UCSD-AML1 (cell line): ENCODE data around the gene HSPA12A.

Experiments used
- DNase-seq: peaks from one replicate; lab custom pipeline; 2025; ENCODE audit not compliant: unreplicated experiment; lab: John Stamatoyannopoulos, UW

The HSPA12A gene

GRCh38 chr10:116744163-116744753 lies 1.9 kb upstream of the HSPA12A start:
- DNase-seq: no peak

DNA sequence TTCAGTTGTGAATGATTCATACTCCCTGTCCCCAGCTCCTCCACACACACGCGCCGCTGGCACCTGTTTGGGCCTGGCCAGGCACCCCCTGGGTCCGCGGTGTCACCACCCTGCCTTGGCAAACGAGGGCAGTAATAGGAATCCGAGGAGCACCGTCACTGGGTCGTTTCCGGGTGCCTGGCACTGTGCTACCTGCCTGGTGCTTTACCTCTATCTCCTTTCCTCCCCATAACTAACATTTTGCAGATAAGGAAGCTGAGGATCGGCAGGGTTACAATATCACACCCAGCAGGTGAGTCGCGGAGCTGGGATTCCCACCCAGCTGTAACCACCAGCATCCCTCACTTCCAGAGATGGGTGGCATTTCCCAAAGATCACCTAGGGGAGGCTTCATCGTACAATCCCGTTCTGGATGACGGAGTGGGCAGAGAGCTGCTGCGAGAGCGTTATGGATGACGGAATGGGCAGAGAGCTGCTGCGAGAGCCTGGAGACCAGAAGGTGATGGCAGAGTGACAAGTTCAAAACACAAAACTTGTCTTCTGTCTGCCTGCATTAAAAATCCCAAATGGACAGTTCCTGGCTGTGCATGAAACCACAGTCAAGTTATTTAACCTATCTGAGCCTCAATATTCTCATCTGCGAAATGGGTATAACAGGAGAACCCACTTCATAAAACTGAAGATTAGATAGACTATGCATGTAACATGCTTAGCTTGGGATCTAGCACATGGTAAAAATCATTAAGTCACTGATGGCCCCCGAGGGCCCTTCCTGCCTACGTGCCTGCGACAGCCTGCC lies 1.1 kb upstream of the HSPA12A start:
- DNase-seq: no peak

- DNase-seq: no peak
These were observed 695 bp downstream of the HSPA12A start for GRCh38 chr10:116741391-116742351.

GRCh38 chr10:116740971-116741370 lies 1.4 kb downstream of the HSPA12A start:
- DNase-seq: no peak

DNA sequence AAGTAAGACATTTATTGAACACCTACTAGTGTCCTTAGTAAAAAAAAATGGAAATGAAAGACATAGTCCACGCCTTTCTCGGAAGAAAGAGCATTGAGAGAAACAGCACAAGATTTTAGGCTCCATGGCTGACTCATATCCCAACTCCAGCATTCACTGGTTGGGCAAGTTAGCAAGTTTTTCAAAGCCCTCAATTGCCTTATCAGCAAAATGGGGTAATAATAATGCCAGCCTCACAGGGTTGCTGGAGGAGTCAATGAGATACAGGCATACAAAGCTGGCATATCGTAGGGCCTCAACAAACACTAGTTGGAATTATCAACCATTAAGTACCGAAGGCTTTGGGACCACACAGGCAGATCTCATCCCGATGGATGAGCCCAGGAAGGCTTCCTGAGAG lies 4.0 kb downstream of the HSPA12A start:
- no peak for DNase-seq

- no peak for DNase-seq
These were observed 4.6 kb downstream of the HSPA12A start for GRCh38 chr10:116737627-116738327.

GRCh38 chr10:116733566-116733965 lies 8.8 kb downstream of the HSPA12A start:
- DNase-seq: no peak

GRCh38 chr10:116732573-116732972 lies 9.8 kb downstream of the HSPA12A start:
- DNase-seq: no peak

DNA sequence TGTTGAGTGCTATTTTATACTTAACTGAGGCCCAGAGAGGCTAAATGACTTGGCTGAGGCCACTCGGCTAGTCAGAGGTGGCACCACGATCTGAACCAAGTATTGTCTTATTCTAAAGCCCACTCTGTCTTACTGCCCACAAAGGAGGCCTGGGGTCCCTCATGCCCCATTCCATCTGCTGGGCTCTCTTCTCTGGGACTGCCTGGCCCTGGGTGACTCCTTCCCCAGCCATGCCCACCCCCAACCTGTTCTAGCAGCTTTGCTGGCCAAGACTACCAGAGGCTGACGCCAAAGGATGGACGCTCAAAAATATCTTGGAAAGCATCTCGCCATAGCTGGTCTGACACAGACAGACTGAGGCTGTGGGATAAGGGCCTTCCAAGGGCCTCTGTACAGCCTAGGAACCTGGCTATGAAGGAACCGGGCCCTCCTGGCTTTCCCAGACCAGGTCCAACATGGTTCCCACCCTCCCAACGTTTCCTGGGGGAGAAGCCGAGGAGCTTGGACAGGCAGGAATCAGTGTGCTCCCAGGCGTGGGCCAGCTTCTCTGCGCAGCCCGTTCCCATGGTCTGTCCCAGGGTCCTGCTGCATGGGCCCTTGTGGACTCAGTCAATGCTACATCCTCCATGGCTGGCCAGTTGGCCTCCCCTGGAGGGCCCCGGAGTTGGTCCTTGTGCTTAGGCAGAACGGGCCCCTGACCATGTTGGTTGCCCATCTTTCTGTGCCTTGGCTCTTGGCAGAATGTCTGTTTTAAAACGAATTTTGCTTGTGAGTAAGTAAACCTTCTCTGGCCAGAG lies 11.7 kb downstream of the HSPA12A start:
- DNase-seq: no peak

DNA sequence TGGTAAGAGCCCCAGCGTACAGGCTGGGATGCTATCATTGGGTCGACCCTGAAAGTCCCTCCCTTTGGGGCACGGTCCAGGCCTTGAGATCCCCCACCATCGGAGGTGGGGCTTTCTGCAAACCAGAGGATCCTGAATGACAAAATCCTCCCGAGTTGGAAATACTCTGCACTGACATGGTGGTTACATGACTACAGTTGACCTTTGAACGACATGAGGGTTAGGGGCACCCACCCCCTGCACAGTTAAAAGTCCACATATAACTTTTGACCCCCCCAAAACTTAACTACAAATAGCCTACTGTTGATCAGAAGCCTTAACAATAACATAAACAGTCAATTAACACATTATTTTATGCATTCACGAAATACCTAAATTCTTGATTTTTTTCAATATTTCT lies 13.1 kb downstream of the HSPA12A start:
- no peak for DNase-seq

DNA sequence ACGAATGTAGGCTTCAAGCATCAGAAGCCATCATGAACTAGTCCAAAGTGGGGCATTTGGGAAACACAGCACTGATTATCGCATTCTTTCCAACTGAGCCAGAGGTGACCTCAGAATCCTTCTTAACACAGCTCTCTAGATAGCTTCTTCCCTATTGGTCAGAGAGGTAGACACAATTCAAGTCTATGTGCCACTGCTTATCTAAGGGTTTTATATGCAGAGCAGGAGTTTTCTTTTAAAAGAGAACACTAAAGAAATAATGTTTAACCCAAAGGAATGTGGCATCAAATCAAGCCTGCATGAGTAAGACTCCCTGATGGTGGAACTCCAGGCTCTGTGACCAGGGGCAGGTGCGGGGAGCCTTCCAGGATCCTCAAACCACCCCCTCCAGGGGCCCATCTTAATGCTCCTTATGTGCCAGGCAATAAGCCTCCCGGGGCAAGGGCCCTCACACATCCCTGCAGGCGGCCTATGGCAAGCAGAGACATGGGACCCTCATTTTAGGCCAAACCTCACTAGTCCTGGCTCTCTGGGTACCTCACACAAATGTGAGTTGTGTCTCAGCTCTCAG lies 13.8 kb downstream of the HSPA12A start:
- no peak for DNase-seq

DNA sequence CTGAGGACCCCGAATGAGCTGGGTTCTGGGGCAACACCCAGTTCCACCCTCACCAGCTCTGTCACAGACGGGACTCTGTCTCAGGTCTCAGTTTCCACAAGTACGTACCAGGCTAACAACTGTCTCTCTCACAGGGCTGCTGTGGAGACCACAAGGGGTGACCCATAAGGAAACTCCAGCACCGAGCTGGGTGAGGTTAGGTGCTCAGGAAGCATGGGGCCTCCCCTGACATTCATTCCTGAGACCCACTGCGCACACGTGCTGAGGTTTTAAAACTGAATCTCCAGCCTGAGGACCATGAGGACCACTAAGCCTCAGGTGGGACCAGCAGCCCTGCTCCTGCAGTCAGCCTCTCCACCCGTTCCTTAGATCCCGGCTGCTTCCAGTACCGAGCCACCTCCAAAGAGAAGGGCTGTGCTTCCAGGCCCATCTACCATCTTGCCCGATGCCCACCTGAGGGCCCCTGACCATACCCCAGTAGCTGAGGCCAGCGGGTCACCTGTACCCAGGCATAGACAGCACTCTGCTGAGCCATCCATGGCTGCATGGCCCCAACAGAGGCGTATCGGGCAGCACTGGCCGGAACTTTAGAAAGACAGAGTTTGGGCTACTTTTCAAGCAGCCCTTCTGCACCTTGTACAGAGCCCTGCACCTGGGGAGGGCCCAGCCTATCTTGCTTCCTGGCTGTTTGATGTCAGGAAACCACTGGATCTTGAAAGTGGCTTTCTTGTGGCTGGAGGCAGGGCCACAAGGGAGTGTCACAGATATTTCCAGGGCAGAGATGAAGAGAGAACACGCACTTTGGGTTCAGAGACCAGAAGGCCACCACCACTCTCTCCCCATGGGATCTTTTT lies 18.7 kb downstream of the HSPA12A start:
- DNase-seq: no peak

- no peak for DNase-seq
These were observed 19.5 kb downstream of the HSPA12A start for GRCh38 chr10:116722736-116723427.

GRCh38 chr10:116721547-116722392 lies 20.6 kb downstream of the HSPA12A start:
- no peak for DNase-seq

GRCh38 chr10:116720668-116721546 lies 21.5 kb downstream of the HSPA12A start:
- no peak for DNase-seq

DNA sequence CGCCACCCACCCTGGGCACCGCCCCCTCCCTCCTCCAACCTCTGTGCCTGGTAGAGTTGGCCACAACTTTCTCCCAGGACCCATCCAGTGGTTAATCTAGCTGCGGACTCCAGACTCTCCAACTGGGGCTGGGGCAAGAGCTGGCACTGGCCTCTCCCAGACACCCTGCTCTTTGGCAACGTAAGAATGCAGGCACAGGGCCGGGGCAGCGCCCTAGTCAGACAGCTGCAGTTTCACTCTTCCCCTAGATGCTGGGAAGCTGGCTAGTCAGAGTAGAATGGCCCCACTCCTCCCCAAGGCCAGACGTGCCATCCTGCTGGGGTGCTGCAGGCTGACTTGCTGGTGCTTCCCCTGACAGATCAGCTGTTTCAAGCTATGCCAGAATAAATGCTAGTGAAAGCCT lies 22.1 kb downstream of the HSPA12A start:
- no peak for DNase-seq
